ENCODE results near the gene ESPN. TPM values are rescaled to one million over a fixed set of nuclear protein-coding genes. Genes with fewer than 3 reads are reported as not detected.

Gene ESPN
- total RNA-seq, 1 donor from 2014 or later, result 1.6 TPM

- Mint-ChIP-seq H3K27ac (no peak overlapping the region), H3K36me3 (no peaks in the 10 kb centered on the region), H3K27me3 (ENCODE audit: low read depth) (peaks cover 93% of the 10 kb centered on the region), H3K4me3 (peak overlapping the region; percentile 6), H3K4me1 (peaks cover 16% of the 10 kb centered on the region), H3K9me3 (no peaks in the 10 kb centered on the region)
- TF ChIP-seq CTCF (IDR thresholded peaks at IDR 0.05; ENCODE audit: unreplicated experiment), result no peak
- DNase-seq (ENCODE audit: low spot score in 2 of 2, unreplicated experiment in 2 of 2), result no peak
Observed at GRCh38 chr1:6417961-6418667, 6.5 kb upstream of the ESPN start.

DNA sequence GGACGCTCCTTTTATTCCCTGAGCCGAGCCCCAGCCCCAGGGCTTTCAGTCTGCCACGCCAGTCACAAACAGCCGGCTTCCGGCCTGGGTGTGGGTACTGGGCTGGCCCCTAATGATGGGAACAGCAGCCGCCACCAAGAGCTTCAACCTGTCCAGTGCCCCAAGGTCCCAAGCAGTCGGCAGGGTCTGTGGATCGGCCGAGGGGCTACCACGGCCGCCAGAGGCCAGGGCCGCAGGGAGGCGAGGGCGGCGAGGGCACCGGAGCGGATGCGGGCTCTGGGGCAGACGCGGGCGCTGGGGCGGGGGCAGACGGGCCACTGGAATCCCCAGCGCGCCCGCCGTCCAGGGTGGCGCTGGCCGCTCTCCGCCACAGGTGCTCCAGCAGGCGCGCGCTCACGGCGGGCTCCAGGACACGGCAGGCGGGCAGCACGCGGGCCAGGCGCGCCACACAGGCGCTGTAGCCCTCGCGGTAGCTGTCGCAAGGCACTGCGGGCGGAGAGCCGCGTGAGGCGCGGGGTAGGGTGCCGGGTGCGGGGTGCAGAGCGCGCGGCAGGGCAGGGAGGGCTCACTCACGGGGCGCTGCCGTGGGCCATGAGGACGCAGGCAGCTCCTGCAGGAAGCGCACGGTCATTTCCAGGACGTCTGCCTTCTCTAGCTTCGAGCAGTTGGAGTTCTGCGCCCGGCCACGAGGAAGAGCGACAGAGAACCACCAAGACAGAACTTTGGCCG lies 5.7 kb upstream of the ESPN start:
- peaks cover 94% of the 10 kb centered on the region for H3K27me3 Mint-ChIP-seq (ENCODE audit: low read depth)
- no peak for TF ChIP-seq CTCF (IDR thresholded peaks at IDR 0.05; ENCODE audit: unreplicated experiment)
- H3K36me3 Mint-ChIP-seq, result no peaks in the 10 kb centered on the region
- H3K4me1 Mint-ChIP-seq, result peaks cover 16% of the 10 kb centered on the region
- no peak overlapping the region for H3K27ac Mint-ChIP-seq
- H3K4me3 Mint-ChIP-seq, result peak overlapping the region; percentile 22
- no peak for DNase-seq (ENCODE audit: low spot score in 2 of 2, unreplicated experiment in 2 of 2)
- no peaks in the 10 kb centered on the region for H3K9me3 Mint-ChIP-seq

- Mint-ChIP-seq H3K4me3 (no peak overlapping the region), H3K36me3 (no peaks in the 10 kb centered on the region), H3K9me3 (no peaks in the 10 kb centered on the region), H3K27ac (no peak overlapping the region), H3K27me3 (ENCODE audit: low read depth) (peaks cover 94% of the 10 kb centered on the region), H3K4me1 (peaks cover 18% of the 10 kb centered on the region)
- no peak for DNase-seq (ENCODE audit: low spot score in 2 of 2, unreplicated experiment in 2 of 2)
- TF ChIP-seq CTCF (IDR thresholded peaks at IDR 0.05; ENCODE audit: unreplicated experiment), result no peak
Observed at GRCh38 chr1:6419397-6419803, 5.2 kb upstream of the ESPN start.

DNA sequence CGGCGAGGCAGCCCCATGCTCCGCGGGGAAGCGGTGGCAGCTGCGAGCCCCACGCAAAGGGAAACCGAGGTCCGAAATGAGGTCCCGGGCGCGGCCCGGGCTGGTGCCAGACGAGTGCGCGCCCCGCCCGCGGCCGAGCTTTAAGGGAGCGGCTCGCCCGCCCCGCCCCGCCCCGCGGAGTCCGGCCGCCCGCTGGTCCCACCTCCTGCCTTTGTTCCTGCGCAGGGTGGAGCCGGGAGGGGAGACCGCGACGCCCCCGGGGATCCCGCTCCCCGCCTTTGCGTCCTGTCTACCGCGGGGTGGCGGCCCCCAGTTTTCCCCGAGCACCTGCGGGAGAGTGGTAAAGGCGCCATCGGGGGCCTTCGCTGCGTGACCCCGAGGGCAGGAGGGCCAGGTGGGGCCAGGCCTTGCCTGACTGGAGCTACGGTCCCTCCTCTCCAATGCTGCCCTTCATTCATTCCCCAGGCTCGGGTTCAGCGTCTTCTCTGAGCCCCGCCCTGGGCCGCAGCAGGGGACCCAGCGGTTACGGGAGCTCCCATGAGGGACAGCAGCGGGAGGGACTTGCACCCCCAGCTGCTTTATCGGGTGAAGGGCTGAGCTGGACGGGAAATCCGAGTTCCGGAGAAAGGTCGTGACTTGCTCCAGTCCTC lies 4.6 kb upstream of the ESPN start, which contains the start of gene HES2:
HES2 (minus strand) TSS at position 116 of the 650 bp plus-strand sequence; CDS start at position 17, 99 bp downstream.
- H3K27me3 Mint-ChIP-seq (ENCODE audit: low read depth), result peaks cover 90% of the 10 kb centered on the region
- H3K4me3 Mint-ChIP-seq, result peak within 1 kb of the TSS; percentile 26
- H3K4me1 Mint-ChIP-seq, result peaks cover 13% of the 10 kb centered on the region
- no peak for TF ChIP-seq CTCF (IDR thresholded peaks at IDR 0.05; ENCODE audit: unreplicated experiment)
- no peaks in the 10 kb centered on the region for H3K36me3 Mint-ChIP-seq
- H3K9me3 Mint-ChIP-seq, result no peaks in the 10 kb centered on the region
- no peak for DNase-seq (ENCODE audit: low spot score in 2 of 2, unreplicated experiment in 2 of 2)
- no peak within 1 kb of the TSS for H3K27ac Mint-ChIP-seq

- Mint-ChIP-seq H3K4me1 (peaks cover 7% of the 10 kb centered on the region), H3K9me3 (no peaks in the 10 kb centered on the region), H3K27me3 (ENCODE audit: low read depth) (peaks cover 89% of the 10 kb centered on the region), H3K27ac (no peak overlapping the region), H3K4me3 (peak overlapping the region; percentile 15), H3K36me3 (no peaks in the 10 kb centered on the region)
- TF ChIP-seq CTCF (IDR thresholded peaks at IDR 0.05; ENCODE audit: unreplicated experiment), result no peak
- no peak for DNase-seq (ENCODE audit: low spot score in 2 of 2, unreplicated experiment in 2 of 2)
Observed at GRCh38 chr1:6420454-6421042, 4.0 kb upstream of the ESPN start.

Measured in mesothelial cell of epicardium (in vitro differentiated cells).